ENCODE data around the gene HS3ST6.
"Not testable (repeated sequence)": the region's sequence is repeated elsewhere in the genome, so short reads cannot be mapped to it uniquely, and the experiment has no call there.

Gene HS3ST6

GRCh38 chr16:1924095-1924494 is 5.9 kb upstream of the HS3ST6 start:
- DNase-seq, result no peak

- DNase-seq, result no peak
Measured at GRCh38 chr16:1923299-1924034, 5.3 kb upstream of the HS3ST6 start.

- no peak for DNase-seq
Measured at GRCh38 chr16:1922357-1922756, 4.1 kb upstream of the HS3ST6 start.

DNA sequence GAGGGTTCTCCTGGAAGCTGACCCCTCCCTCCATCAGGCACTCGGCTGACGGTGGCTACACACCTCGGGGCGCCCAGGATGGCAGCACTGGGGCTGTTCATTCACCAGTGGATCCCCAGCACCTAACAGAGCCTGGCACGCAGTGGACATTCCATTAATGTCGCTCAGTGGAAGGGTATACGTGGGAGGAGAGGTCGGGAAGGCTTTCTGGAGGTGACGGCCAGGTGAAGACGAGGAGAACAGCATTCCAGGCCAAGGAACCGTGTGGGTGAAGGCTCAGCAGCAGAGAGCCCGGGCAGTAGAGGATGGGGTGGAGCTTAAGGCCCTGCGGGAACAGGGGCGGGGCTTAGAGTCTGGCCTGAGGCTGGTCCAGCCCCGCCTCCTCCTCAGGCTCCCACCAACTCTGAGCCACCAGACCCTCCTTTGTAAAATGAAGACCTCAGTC is 2.5 kb upstream of the HS3ST6 start:
- DNase-seq, result peak; percentile 46

- not testable (repeated sequence) for DNase-seq
Measured at GRCh38 chr16:1920122-1920521, 1.9 kb upstream of the HS3ST6 start.

GRCh38 chr16:1919327-1919998 is 1.2 kb upstream of the HS3ST6 start:
- no peak for DNase-seq

DNA sequence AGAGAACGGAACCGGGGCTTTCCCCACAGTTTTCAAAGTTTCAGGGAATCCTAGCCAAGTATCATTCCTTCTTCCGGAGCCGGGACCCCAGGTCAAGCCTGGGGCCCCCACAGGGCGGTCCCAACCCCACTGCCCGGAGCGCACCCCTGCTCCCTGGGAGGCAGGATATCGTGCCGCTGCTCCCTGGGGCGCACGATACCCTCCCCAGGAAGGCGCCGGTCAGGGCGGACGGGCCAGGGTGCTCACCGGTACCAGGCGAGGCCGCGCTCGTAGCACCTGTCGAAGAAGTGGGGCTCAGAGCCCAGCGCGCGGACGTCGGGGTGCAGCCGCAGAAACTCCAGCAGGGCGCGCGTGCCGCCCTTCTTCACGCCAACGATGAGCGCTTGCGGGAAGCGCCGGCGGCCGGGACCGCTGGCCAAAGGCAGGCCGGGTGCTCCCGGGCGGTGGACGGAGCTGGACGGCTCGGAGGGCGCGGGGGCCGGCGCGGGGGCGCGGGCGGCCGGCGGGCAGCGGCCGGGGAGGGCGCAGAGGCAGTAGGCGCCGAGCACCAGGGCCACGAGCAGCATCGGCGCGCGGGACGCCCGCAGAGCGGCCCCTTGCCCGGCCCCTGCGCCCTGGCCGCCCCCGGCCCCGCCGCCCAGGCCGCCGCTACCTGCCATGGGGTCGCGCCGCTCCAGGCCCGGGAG is 407 bp downstream of the HS3ST6 start:
- DNase-seq, result no peak

DNA sequence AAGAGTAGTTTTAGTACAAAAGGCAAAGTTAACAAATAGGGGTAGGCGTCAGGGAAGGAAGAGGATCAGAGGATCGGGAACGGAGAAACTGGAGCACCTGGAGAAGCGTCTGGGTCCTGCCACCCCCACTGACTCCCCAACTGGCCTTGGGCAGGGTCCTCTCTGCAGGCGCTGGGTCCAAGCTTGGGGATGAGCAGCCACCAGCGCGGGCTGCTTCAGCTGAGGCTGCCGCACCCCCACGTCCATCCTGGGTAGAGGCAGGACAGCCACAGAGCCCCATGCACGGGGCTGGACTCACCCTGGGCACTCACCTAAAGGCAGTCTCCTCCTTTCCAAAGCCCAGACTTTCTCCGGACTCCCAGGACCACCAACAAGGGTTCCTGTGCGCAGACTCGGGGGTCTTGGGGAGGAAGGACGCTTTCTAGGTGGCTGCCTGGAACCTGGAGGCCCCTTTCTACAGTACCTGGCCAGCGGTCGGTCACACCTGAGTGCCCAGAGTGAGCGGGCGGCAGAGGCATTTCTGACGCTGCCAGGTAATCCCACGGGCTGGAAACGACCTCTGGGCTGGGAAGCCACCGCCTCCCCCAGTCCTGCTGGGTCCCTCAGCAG is 1.1 kb downstream of the HS3ST6 start:
- DNase-seq, result no peak

GRCh38 chr16:1916640-1916990 is 1.6 kb downstream of the HS3ST6 start:
- DNase-seq, result no peak

GRCh38 chr16:1915732-1916639 is 2.2 kb downstream of the HS3ST6 start:
- DNase-seq, result no peak

DNA sequence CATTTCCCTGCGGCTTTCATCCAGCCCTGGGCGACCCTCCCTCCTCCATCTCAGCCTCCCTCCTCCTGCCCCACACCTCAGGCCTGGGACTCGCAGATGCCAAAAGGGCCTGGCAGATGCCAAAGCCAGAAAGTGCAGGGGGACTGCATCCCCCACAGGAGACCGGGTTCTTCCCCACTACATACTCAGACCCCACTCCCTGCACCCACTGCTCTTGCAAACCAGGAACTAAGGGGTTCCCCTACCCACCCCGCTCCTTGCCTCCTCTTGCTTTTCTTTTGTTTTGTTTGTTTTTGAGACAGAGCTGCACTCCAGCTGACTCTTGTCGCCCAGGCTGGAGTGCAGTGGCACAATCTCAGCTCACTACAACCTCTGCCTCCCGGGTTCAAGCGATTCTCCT is 3.2 kb downstream of the HS3ST6 start:
- no peak for DNase-seq

- DNase-seq, result no peak
Measured at GRCh38 chr16:1914084-1914608, 4.1 kb downstream of the HS3ST6 start.

GRCh38 chr16:1913327-1914083 is 4.7 kb downstream of the HS3ST6 start:
- peak; percentile 34 for DNase-seq

- DNase-seq, result no peak
Measured at GRCh38 chr16:1912215-1912543, 6.0 kb downstream of the HS3ST6 start.

- no peak for DNase-seq
Measured at GRCh38 chr16:1911467-1912214, 6.6 kb downstream of the HS3ST6 start.

- DNase-seq, result peak; percentile 34
Measured at GRCh38 chr16:1909561-1910231, 8.5 kb downstream of the HS3ST6 start.

DNA sequence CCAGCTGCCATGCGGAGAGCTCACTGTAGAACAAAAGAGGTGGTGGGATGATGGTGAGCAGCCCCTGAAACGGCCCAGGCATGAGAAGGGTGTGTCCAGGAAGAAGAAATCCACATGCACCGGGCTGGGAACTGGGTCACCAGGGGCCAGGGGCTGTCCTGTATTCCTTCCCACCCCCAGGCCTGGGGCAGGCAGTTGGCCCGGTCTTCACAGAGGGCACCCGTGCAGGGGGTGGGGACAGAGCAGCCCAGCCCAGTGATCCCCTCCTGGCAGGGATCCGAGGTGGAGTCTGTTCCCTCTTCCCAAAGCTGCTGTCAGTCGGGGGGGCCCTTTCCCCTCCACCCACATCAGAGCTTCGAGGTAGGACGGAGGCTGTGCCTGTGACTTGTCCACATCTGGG is 9.2 kb downstream of the HS3ST6 start:
- no peak for DNase-seq

DNA sequence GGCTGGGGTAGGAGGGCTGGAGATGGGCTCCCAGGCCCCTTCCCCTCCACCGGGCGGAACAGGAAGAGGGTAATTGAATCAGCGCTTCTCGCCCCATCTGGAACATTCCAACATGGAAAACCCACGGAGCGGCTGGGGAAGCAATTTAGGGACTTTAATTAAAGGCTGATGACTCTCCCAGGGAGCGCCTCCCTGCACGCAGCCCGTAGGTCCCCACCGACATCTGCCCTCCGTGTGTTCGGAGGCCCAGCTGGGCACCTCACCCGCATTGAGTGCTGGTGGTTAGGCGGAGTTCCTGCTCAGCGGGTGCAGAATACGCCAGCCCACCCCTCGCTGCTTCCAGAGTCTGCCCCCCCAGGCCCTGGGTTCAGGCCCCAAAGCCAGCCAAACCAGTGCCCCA is 10.0 kb downstream of the HS3ST6 start:
- DNase-seq, result no peak

DNA sequence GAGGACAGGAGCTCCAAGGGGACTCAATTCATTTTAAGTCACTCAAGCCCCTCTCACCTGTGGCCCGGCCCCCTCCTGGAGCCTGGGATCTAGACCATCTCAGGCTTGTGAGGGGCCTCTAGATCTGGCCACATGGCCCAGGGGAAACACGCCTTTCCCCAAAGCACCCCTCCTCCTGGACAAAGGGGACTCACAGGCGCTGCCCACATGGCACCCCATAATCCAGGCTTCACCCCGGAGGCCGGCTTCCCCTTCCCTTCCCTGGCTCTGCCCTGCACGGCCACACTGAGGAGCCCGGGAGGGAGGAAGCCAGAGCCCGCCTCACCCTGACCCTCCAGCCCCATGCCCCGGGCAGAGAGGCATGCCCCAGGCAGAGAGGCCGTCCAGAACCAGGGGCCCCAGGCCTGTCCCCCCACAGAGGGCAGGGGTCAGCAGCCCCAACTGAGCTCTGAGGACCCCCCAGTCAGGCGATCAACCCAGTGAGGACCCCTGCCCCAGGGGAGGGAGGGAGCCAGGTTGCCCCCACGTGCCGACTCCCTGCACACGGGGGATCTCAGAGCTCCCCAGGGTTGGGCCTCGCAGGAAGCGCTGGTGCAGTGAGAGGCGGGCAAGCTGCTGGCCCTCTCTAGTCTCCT is 10.9 kb downstream of the HS3ST6 start:
- DNase-seq, result no peak

GRCh38 chr16:1906846-1907165 is 11.4 kb downstream of the HS3ST6 start:
- no peak for DNase-seq
